ENCODE data around the gene FBXO46. TPM values are rescaled to one million over a fixed set of nuclear protein-coding genes. Genes with fewer than 3 reads are reported as not detected.
A peak's percentile ranks its signal among the peaks of the same experiment; 100 is the strongest.

FBXO46 gene
- total RNA-seq, 1 experiment from 2014 or later: 18.8 TPM

DNA sequence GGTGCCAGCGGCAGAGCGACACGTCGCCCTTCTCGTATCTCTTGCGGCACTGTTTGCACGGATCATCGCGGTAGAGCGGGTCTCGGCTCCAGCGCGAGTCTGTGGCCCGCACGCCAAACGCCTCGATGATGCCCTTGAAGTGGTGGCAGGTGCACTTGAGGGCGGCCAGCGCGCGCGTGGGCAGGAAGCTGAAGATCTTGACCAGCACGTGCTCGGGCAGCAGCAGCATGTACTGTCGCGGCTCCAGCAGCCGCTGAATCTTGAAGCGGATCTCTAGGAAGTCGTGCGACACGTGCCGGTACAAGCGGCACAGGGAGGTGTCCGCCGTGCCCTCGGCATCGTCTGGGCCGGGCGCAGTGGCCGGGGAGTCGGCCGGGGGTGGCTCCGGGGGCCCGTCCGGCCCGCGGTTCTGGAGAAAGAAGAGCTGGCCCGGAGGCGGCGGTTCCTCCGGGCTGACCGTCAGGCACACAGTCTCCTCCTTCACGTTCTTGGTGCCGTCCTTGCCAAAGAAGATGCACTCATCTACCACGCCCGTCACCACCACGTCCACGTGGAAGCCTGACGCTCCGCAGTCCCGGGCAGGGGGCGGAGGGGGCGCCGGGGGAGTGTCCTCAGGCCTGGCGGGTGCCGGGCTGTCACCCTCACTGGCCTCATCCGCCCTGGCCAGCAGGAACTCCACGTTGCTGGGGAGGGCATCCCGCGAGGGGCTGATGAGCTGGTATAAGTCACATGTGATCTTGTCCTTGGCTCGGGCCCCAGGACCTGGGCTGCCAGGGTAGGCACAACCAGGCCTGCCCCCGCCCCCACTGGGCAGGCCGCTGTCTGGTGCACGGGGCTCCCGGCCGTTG lies 18.6 kb downstream of the FBXO46 start:
- H3K36me3 ChIP-seq (ENCODE audit: insufficient read depth, low read length, poor library complexity, severe bottlenecking): peaks cover 7% of the 10 kb centered on the region
- BruUV-seq (replicated peaks): no TSS peak
- intact Hi-C loops (cut with micrococcal nuclease; ENCODE audit: unreplicated experiment): no loop called here
- no peaks in the 10 kb centered on the region for H3K27me3 ChIP-seq (replicated peaks; ENCODE audit: insufficient read depth, low read depth, low read length, poor library complexity)
- H3K27ac ChIP-seq (ENCODE audit: low read depth, low read length, poor library complexity, severe bottlenecking): no peak overlapping the region
- no peak overlapping the region for H3K4me3 ChIP-seq (ENCODE audit: low read depth, low read length, poor library complexity, severe bottlenecking)
- TF ChIP-seq EZH2 (IDR thresholded peaks at IDR 0.05; ENCODE audit: borderline replicate concordance, low read depth, low read length, poor library complexity, severe bottlenecking): no peak
- TF ChIP-seq, protein P1, sequence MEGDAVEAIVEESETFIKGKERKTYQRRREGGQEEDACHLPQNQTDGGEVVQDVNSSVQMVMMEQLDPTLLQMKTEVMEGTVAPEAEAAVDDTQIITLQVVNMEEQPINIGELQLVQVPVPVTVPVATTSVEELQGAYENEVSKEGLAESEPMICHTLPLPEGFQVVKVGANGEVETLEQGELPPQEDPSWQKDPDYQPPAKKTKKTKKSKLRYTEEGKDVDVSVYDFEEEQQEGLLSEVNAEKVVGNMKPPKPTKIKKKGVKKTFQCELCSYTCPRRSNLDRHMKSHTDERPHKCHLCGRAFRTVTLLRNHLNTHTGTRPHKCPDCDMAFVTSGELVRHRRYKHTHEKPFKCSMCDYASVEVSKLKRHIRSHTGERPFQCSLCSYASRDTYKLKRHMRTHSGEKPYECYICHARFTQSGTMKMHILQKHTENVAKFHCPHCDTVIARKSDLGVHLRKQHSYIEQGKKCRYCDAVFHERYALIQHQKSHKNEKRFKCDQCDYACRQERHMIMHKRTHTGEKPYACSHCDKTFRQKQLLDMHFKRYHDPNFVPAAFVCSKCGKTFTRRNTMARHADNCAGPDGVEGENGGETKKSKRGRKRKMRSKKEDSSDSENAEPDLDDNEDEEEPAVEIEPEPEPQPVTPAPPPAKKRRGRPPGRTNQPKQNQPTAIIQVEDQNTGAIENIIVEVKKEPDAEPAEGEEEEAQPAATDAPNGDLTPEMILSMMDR (conservative IDR thresholded peaks at IDR 0.05; ENCODE audit: low read depth, low read length): no peak
- no peaks in the 10 kb centered on the region for H3K4me1 ChIP-seq (ENCODE audit: insufficient read depth, low read length, poor library complexity, severe bottlenecking)
- POLR2A ChIA-PET (ENCODE audit: low non-redundant PET): no interaction called here
- no peak for DNase-seq (ENCODE audit: low spot score)
- CTCF ChIA-PET: no interaction called here
- no peaks in the 10 kb centered on the region for H3K9me3 ChIP-seq (ENCODE audit: low read depth, low read length, poor library complexity, severe bottlenecking)

DNA sequence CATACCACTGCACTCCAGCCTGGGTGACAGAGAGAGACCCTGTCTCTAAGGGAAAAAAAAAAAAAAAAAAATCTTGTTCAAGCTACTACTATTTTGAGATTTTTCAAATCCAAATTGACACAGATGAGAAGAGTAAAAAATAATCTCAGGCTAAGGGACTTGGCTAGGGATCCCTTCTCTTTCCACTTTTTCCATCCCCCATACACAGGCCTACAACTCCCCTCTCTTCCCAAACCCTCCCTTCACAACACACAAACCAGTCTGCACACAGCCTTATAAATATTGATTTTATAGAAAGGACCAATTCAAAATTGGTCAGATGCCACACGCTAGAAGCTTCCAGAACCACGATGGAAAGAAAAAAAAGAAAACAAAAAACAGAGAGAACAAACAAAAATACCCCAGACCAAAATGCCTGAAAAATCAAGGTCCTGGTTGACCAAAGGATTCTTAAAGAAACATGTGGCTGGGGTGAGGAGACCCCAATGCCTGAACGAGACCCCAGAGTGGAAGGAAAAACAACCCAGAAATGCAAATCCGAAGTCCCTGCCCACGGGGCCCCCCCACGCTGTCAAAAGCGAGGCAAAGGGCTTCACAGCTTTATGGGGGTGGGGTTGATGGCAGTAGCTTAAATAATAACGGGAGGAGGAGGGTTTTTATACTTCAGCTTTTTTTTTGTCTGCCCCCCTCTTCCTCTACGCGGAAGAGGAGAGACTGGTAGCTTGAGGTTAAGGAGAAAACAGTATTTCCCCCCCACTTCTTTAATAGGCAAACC lies 20.2 kb downstream of the FBXO46 start:
- no peak for DNase-seq (ENCODE audit: low spot score)
- H3K36me3 ChIP-seq (ENCODE audit: insufficient read depth, low read length, poor library complexity, severe bottlenecking): peaks cover 7% of the 10 kb centered on the region
- no peaks in the 10 kb centered on the region for H3K4me1 ChIP-seq (ENCODE audit: insufficient read depth, low read length, poor library complexity, severe bottlenecking)
- TF ChIP-seq, protein P1 (conservative IDR thresholded peaks at IDR 0.05; ENCODE audit: low read depth, low read length): no peak
- no peak for TF ChIP-seq EZH2 (IDR thresholded peaks at IDR 0.05; ENCODE audit: borderline replicate concordance, low read depth, low read length, poor library complexity, severe bottlenecking)
- CTCF ChIA-PET: interaction anchor here (1.1 kb wide), 1 partner anchor 19 kb away, joined by 3 read pairs; the partner anchor contains the start of genes QPCTL and SNRPD2
- H3K27ac ChIP-seq (ENCODE audit: low read depth, low read length, poor library complexity, severe bottlenecking): peak overlapping the region; percentile 18
- no peak overlapping the region for H3K4me3 ChIP-seq (ENCODE audit: low read depth, low read length, poor library complexity, severe bottlenecking)
- POLR2A ChIA-PET (ENCODE audit: low non-redundant PET): no interaction called here
- intact Hi-C loops (cut with micrococcal nuclease; ENCODE audit: unreplicated experiment): no loop called here
- H3K27me3 ChIP-seq (replicated peaks; ENCODE audit: insufficient read depth, low read depth, low read length, poor library complexity): no peaks in the 10 kb centered on the region
- H3K9me3 ChIP-seq (ENCODE audit: low read depth, low read length, poor library complexity, severe bottlenecking): no peaks in the 10 kb centered on the region
- no TSS peak for BruUV-seq (replicated peaks)

DNA sequence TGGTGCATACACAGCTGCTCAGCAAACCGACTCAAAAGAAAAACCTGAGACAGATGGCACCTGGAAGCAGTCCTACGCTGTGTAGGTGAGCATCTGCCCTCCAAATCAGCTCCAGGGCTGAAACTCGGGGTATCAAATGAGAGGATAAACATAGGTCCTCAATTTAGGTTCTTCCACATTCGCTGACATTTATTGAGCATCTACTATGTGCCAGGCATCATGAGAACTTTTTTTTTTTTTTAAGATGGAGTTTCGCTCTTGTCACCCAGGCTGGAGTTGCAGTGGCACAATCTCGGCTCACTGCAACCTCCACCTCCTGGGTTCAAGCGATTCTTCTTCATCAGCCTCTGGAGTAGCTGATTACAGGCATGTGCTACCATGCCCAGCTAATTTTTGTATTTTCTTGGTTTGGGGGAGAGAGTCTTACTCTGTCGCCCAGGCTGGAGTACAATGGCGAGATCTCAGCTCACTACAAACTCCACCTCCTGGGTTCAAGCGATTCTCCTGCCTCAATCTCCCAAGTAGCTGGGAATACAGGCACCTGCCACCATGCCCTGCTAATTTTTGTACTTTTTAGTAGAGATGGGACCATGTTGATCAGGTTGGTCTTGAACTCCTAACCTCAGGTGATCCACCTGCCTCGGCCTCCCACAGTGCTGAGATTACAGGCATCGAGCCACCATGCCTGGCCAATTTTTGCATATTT lies 24.8 kb downstream of the FBXO46 start:
- no TSS peak for BruUV-seq (replicated peaks)
- no peaks in the 10 kb centered on the region for H3K9me3 ChIP-seq (ENCODE audit: low read depth, low read length, poor library complexity, severe bottlenecking)

More for the DNA sequence above, 24.8 kb downstream of the FBXO46 start:
- H3K27ac ChIP-seq (ENCODE audit: low read depth, low read length, poor library complexity, severe bottlenecking): no peak overlapping the region
- no peaks in the 10 kb centered on the region for H3K4me1 ChIP-seq (ENCODE audit: insufficient read depth, low read length, poor library complexity, severe bottlenecking)
- TF ChIP-seq, protein P1 (conservative IDR thresholded peaks at IDR 0.05; ENCODE audit: low read depth, low read length): no peak
- no peak for TF ChIP-seq EZH2 (IDR thresholded peaks at IDR 0.05; ENCODE audit: borderline replicate concordance, low read depth, low read length, poor library complexity, severe bottlenecking)
- intact Hi-C loops (cut with micrococcal nuclease; ENCODE audit: unreplicated experiment): no loop called here
- no peak for DNase-seq (ENCODE audit: low spot score)
- ChIA-PET POLR2A (ENCODE audit: low non-redundant PET) (no interaction called here), CTCF (no interaction called here)
- peaks cover 4% of the 10 kb centered on the region for H3K36me3 ChIP-seq (ENCODE audit: insufficient read depth, low read length, poor library complexity, severe bottlenecking)
- no peaks in the 10 kb centered on the region for H3K27me3 ChIP-seq (replicated peaks; ENCODE audit: insufficient read depth, low read depth, low read length, poor library complexity)
- no peak overlapping the region for H3K4me3 ChIP-seq (ENCODE audit: low read depth, low read length, poor library complexity, severe bottlenecking)

Data from A673 (cell line).